A673 (cell line): Measurements from ENCODE around the gene PYGB. TPM values are rescaled to one million over a fixed set of nuclear protein-coding genes. Genes with fewer than 3 reads are reported as not detected.

Experiments
- BruUV-seq: library from RNA; stranded (reverse); fragments of 400-500 nt; replicated peaks from 2 replicates; lab custom pipeline; 2021; lab: Mats Ljungman, UMichigan
- CTCF ChIA-PET: fragments of 300-600 bp; sonication (Branson Sonifier 250); formaldehyde crosslinking; loops from one replicate; lab custom pipeline; 2022; ENCODE audit warnings: antibody characterized with exemption; lab: Charles Lee
- POLR2A ChIA-PET: fragments of 300-600 bp; sonication (Branson Sonifier 250); formaldehyde crosslinking; loops from one replicate; lab custom pipeline; 2022; ENCODE audit warnings: antibody characterized with exemption; ENCODE audit not compliant: low non-redundant PET; lab: Charles Lee
- DNase-seq: peaks from one replicate; pipeline ENCODE4 v3.0.0-alpha.2; 2015; ENCODE audit warnings: low spot score
- H3K27ac ChIP-seq: fragments of 200-600 bp; sonication (generic); 2 replicates; pipeline ENCODE4 v1.5.1; 2016; ENCODE audit warnings: mixed run types, low read depth, mild to moderate bottlenecking, mixed read lengths, antibody characterized with exemption, low read length; ENCODE audit not compliant: poor library complexity, severe bottlenecking
- H3K27me3 ChIP-seq: fragments of 200-600 bp; sonication (generic); replicated peaks from 2 replicates; pipeline ENCODE4 v1.6.1; 2017; ENCODE audit warnings: mixed run types, low read depth, mild to moderate bottlenecking, mixed read lengths, antibody characterized with exemption, low read length; ENCODE audit not compliant: insufficient read depth, poor library complexity
- H3K36me3 ChIP-seq: fragments of 200-600 bp; sonication (generic); 2 replicates; pipeline ENCODE4 v1.6.1; 2016; ENCODE audit warnings: mixed run types, mild to moderate bottlenecking, mixed read lengths, antibody characterized with exemption, low read length; ENCODE audit not compliant: insufficient read depth, poor library complexity, severe bottlenecking
- H3K4me1 ChIP-seq: fragments of 200-600 bp; sonication (generic); 2 replicates; pipeline ENCODE4 v1.6.1; 2017; ENCODE audit warnings: mixed run types, mild to moderate bottlenecking, mixed read lengths, antibody characterized with exemption, low read length; ENCODE audit not compliant: insufficient read depth, poor library complexity, severe bottlenecking
- H3K4me3 ChIP-seq: fragments of 200-600 bp; sonication (generic); 2 replicates; pipeline ENCODE4 v1.5.1; 2016; ENCODE audit warnings: low read depth, mixed run types, mild to moderate bottlenecking, mixed read lengths, low read length; ENCODE audit not compliant: poor library complexity, severe bottlenecking
- H3K9me3 ChIP-seq: fragments of 200-600 bp; sonication (generic); 2 replicates; pipeline ENCODE4 v1.6.1; 2016; ENCODE audit warnings: mixed run types, low read depth, mild to moderate bottlenecking, mixed read lengths, antibody characterized with exemption, low read length; ENCODE audit not compliant: poor library complexity, severe bottlenecking
- CTCF ChIP-seq: fragments of 300-800, 200-600 bp; sonication (generic); conservative IDR thresholded peaks from 2 replicates; pipeline ENCODE4 v1.5.1; 2017; ENCODE audit warnings: low read depth, mild to moderate bottlenecking, antibody characterized with exemption, low read length, moderate library complexity, mixed read lengths
- EZH2 ChIP-seq: fragments of 200-600 bp; sonication (generic); IDR thresholded peaks from 2 replicates; pipeline ENCODE4 v1.6.1; 2017; ENCODE audit warnings: borderline replicate concordance, low read depth, mild to moderate bottlenecking, mixed read lengths, antibody characterized with exemption, low read length; ENCODE audit not compliant: poor library complexity, severe bottlenecking
- intact Hi-C: fragments of 100-400 bp; cut with micrococcal nuclease; formaldehyde crosslinking; loops from one replicate; pipeline ENCODE4 v1.10.0; 2022; ENCODE audit not compliant: unreplicated experiment
- total RNA-seq: library from RNA; stranded (reverse); gene quantifications from 2 replicates; pipeline ENCODE4 v1.2.3, GENCODE V29; 2021

The PYGB gene
- total RNA-seq, 1 experiment from 2014 or later = 52.3 TPM

GRCh38 chr20:25226433-25227316 is 21.2 kb upstream of the PYGB start:
- peaks cover 3% of the 10 kb centered on the region for H3K4me1 ChIP-seq
- intact Hi-C loops = loop anchor here (10.0 kb wide), 1 partner anchor 232 kb away; the partner anchor contains the start of gene APMAP
- ChIA-PET CTCF (no interaction called here), POLR2A (no interaction called here)
- H3K27ac ChIP-seq = no peak overlapping the region
- no TSS peak for BruUV-seq
- H3K36me3 ChIP-seq = no peaks in the 10 kb centered on the region
- DNase-seq = no peak
- no peaks in the 10 kb centered on the region for H3K27me3 ChIP-seq
- TF ChIP-seq CTCF = no peak
- no peak for TF ChIP-seq EZH2
- no peak overlapping the region for H3K4me3 ChIP-seq
- H3K9me3 ChIP-seq = no peaks in the 10 kb centered on the region

DNA sequence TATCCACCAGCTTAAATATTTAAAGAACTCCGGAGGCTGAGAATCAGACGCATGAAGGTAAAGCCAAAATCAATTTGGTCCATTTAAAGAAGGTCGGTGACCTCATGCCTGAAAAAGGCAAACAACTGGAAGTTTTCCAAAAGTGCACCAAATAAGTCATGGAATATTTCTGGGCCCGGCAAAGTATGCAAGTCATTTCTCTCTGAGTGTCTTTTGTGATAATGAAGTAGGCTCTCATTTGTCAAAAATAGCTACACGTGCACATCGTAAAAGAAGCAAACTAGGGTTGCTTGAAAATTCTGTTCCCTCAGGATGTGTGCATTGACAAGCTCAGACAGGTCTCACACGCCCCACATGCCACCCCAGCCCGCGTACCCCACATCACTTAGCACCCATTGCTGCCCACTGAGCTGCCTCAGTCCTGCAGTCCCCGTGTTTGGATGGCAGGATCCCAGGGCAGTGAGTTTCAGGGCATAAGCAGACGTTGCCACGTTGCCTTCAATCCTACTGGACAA is 20.5 kb upstream of the PYGB start:
- Histone ChIP-seq H3K27ac (no peak overlapping the region), H3K4me1 (peaks cover 3% of the 10 kb centered on the region)

More for the DNA sequence above, 20.5 kb upstream of the PYGB start:
- peak; percentile 57 for DNase-seq
- CTCF ChIA-PET = no interaction called here
- Histone ChIP-seq H3K27me3 (no peaks in the 10 kb centered on the region), H3K4me3 (no peak overlapping the region), H3K9me3 (no peaks in the 10 kb centered on the region), H3K36me3 (no peaks in the 10 kb centered on the region)
- no TSS peak for BruUV-seq
- intact Hi-C loops = loop anchor here (10.0 kb wide), 1 partner anchor 233 kb away; the partner anchor contains the start of gene APMAP
- POLR2A ChIA-PET = no interaction called here
- TF ChIP-seq EZH2 (no peak), CTCF (no peak)
